IPS DF 6.9 (cell line): Measurements from ENCODE around the gene LDB3.

ENCODE experiments used
- DNase-seq: peaks from one replicate; pipeline ENCODE4 v3.0.0-alpha.2; 2013; ENCODE audit warnings: low read depth, low spot score
- H3K27ac ChIP-seq: one replicate; pipeline ENCODE4 v1.5.1; 2013; ENCODE audit warnings: low read length, control low read depth
- H3K27me3 ChIP-seq: 2 replicates; pipeline ENCODE4 v1.6.1; 2013; ENCODE audit warnings: mild to moderate bottlenecking, low read length; ENCODE audit not compliant: control insufficient read depth, insufficient read depth
- H3K36me3 ChIP-seq: 2 replicates; pipeline ENCODE4 v1.6.1; 2013; ENCODE audit warnings: low read length; ENCODE audit not compliant: control insufficient read depth, insufficient read depth
- H3K4me1 ChIP-seq: 2 replicates; pipeline ENCODE4 v1.6.1; 2013; ENCODE audit warnings: low read length; ENCODE audit not compliant: control insufficient read depth, insufficient read depth
- H3K4me3 ChIP-seq: 2 replicates; pipeline ENCODE4 v1.5.1; 2013; ENCODE audit warnings: mild to moderate bottlenecking, low read length
- H3K9me3 ChIP-seq: 2 replicates; pipeline ENCODE4 v1.6.1; 2013; ENCODE audit warnings: low read length, inconsistent platforms; ENCODE audit not compliant: control insufficient read depth, insufficient read depth
- WGBS: extraction: QIAGEN DNeasy Blood & Tissue Kit; methylation state at CpG from one replicate; pipeline ENCODE4 v1.1.7; 2013; ENCODE audit warnings: mixed read lengths, missing lambda C conversion rate; ENCODE audit not compliant: insufficient read length, insufficient coverage; 5-methylcytosine and 5-hydroxymethylcytosine counted together

Gene LDB3

DNA sequence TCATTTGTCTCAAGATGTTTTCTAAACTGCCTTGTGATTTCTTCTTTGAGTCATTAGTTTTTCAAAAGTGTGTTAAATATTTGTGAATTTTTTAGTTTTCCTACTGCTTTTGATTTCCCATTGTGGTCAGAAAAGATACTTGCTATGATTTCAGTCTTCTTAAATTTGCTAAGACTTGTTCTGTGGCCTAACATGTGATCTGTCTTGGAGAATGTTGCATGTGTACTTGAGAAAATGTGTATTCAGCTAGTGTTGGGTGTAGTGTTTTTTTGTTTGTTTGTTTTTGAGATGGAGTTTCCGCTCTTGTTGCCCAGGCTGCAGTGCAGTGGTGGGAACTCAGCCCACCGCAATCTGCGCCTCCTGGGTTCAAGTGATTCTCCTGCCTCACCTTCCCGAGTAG lies 116.7 kb downstream of the LDB3 start:
- DNase-seq, result no peak
- Histone ChIP-seq H3K4me3 (no peak overlapping the region), H3K36me3 (no peaks in the 10 kb centered on the region), H3K27ac (no peak overlapping the region), H3K27me3 (no peaks in the 10 kb centered on the region), H3K9me3 (no peaks in the 10 kb centered on the region), H3K4me1 (peaks cover 1% of the 10 kb centered on the region; the same call in 1 of the 2 replicates)
- WGBS, result no CpG with 5 or more reads among the region's 4 CpGs
